Neural progenitor cell (in vitro differentiated cells): ENCODE data around the gene HNMT. TPM values are rescaled to one million over a fixed set of nuclear protein-coding genes. Genes with fewer than 3 reads are reported as not detected.

Source experiments
- DNase-seq: peaks from one replicate; pipeline ENCODE4 v3.0.0-alpha.2; 2016; ENCODE audit warnings: low spot score
- H2AFZ ChIP-seq: fragments of 200-600 bp; sonication (generic); replicated peaks from 2 replicates; pipeline ENCODE4 v1.6.1; 2016; ENCODE audit warnings: antibody characterized with exemption
- H3F3A ChIP-seq: fragments of 200-600 bp; sonication (generic); 2 replicates; pipeline ENCODE4 v1.6.1; 2016; ENCODE audit warnings: antibody characterized with exemption, low read depth
- H3K27ac ChIP-seq: fragments of 200-600 bp; sonication (generic); 2 replicates; pipeline ENCODE4 v1.5.1; 2016; ENCODE audit warnings: mild to moderate bottlenecking
- H3K27me3 ChIP-seq: fragments of 200-600 bp; sonication (generic); 2 replicates; pipeline ENCODE4 v1.6.1; 2016; ENCODE audit warnings: mild to moderate bottlenecking, moderate library complexity
- H3K36me3 ChIP-seq: fragments of 200-600 bp; sonication (generic); 2 replicates; pipeline ENCODE4 v1.5.1; 2016
- H3K4me1 ChIP-seq: fragments of 200-600 bp; sonication (generic); 2 replicates; pipeline ENCODE4 v1.6.1; 2016; ENCODE audit warnings: mixed run types
- H3K4me2 ChIP-seq: fragments of 200-600 bp; sonication (generic); 2 replicates; pipeline ENCODE4 v1.6.1; 2016
- H3K4me3 ChIP-seq: fragments of 200-600 bp; sonication (generic); 2 replicates; pipeline ENCODE4 v1.5.1; 2016
- H3K79me2 ChIP-seq: fragments of 200-600 bp; sonication (generic); 2 replicates; pipeline ENCODE4 v1.6.1; 2016; ENCODE audit warnings: low read depth
- H3K9ac ChIP-seq: fragments of 200-600 bp; sonication (generic); 2 replicates; pipeline ENCODE4 v1.6.1; 2016
- H3K9me3 ChIP-seq: fragments of 200-600 bp; sonication (generic); 2 replicates; pipeline ENCODE4 v1.5.1; 2016; ENCODE audit warnings: low read depth
- H4K20me1 ChIP-seq: fragments of 200-600 bp; sonication (generic); 2 replicates; pipeline ENCODE4 v1.6.1; 2016; ENCODE audit warnings: low read depth
- H3K27ac Mint-ChIP-seq: 3 replicates; pipeline ENCODE4 v1.8.0; 2021; ENCODE audit warnings: mixed read lengths
- H3K27me3 Mint-ChIP-seq: 2 replicates; pipeline ENCODE4 v1.8.0; 2022; ENCODE audit warnings: low read depth, mild to moderate bottlenecking, inconsistent platforms, moderate library complexity, mixed read lengths; ENCODE audit not compliant: insufficient read depth
- H3K36me3 Mint-ChIP-seq: 3 replicates; pipeline ENCODE4 v1.8.0; 2021; ENCODE audit warnings: mixed read lengths
- H3K4me1 Mint-ChIP-seq: 3 replicates; pipeline ENCODE4 v1.8.0; 2021; ENCODE audit warnings: mixed read lengths
- H3K4me3 Mint-ChIP-seq: 3 replicates; pipeline ENCODE4 v1.8.0; 2021; ENCODE audit warnings: mild to moderate bottlenecking, moderate library complexity, mixed read lengths
- H3K9me3 Mint-ChIP-seq: 3 replicates; pipeline ENCODE4 v1.8.0; 2020; ENCODE audit warnings: mixed read lengths
- CTCF ChIP-seq: fragments of 200-600 bp; sonication (generic); IDR thresholded peaks from 2 replicates; pipeline ENCODE4 v1.5.1; 2017; ENCODE audit warnings: antibody characterized with exemption, mild to moderate bottlenecking
- EZH2 ChIP-seq: fragments of 200-600 bp; sonication (generic); IDR thresholded peaks from 2 replicates; pipeline ENCODE4 v1.6.1; 2017; ENCODE audit warnings: antibody characterized with exemption, mild to moderate bottlenecking, moderate library complexity
- EZH2phosphoT487 ChIP-seq: fragments of 200-600 bp; sonication (generic); IDR thresholded peaks from 2 replicates; pipeline ENCODE4 v1.6.1; 2017; ENCODE audit warnings: antibody characterized with exemption
- total RNA-seq: library from RNA; depleted of rRNA; stranded (reverse); fragments of >200 nt; gene quantifications from 2 replicates; pipeline ENCODE4 v1.2.3, GENCODE V29; 2015; ENCODE audit warnings: low replicate concordance

Gene HNMT
- total RNA-seq, 1 donor from 2014 or later = 1.6 TPM

GRCh38 chr2:137951586-137951985 is 12.7 kb upstream of the HNMT start:
- Histone ChIP-seq H3K79me2 (no peaks in the 10 kb centered on the region), H4K20me1 (no peaks in the 10 kb centered on the region), H3K27ac (no peak overlapping the region), H3F3A (no peaks in the 10 kb centered on the region), H3K4me3 (no peak overlapping the region), H3K36me3 (no peaks in the 10 kb centered on the region), H3K4me2 (no peak overlapping the region), H3K27me3 (no peaks in the 10 kb centered on the region), H2AFZ (no peak overlapping the region), H3K4me1 (peaks cover 9% of the 10 kb centered on the region), H3K9me3 (no peaks in the 10 kb centered on the region), H3K9ac (no peak overlapping the region)
- Mint-ChIP-seq H3K4me3 (no peak overlapping the region), H3K4me1 (peaks cover 6% of the 10 kb centered on the region), H3K36me3 (no peaks in the 10 kb centered on the region), H3K9me3 (no peaks in the 10 kb centered on the region), H3K27ac (no peak overlapping the region), H3K27me3 (peaks cover 2% of the 10 kb centered on the region)
- no peak for DNase-seq
- no peak for TF ChIP-seq CTCF
- TF ChIP-seq EZH2phosphoT487 = no peak
- TF ChIP-seq EZH2 = no peak

- H3K4me1 ChIP-seq = peaks cover 9% of the 10 kb centered on the region
- DNase-seq = no peak
- Mint-ChIP-seq H3K36me3 (no peaks in the 10 kb centered on the region), H3K4me1 (peaks cover 5% of the 10 kb centered on the region), H3K9me3 (no peaks in the 10 kb centered on the region), H3K4me3 (no peak overlapping the region), H3K27me3 (peaks cover 2% of the 10 kb centered on the region), H3K27ac (no peak overlapping the region)
- H3K9ac ChIP-seq = no peak overlapping the region
- no peak overlapping the region for H3K4me2 ChIP-seq
- no peaks in the 10 kb centered on the region for H3K79me2 ChIP-seq
- TF ChIP-seq CTCF (no peak), EZH2phosphoT487 (no peak), EZH2 (no peak)
- no peaks in the 10 kb centered on the region for H3K9me3 ChIP-seq
- H3K27me3 ChIP-seq = no peaks in the 10 kb centered on the region
- H4K20me1 ChIP-seq = no peaks in the 10 kb centered on the region
- H2AFZ ChIP-seq = no peak overlapping the region
- no peaks in the 10 kb centered on the region for H3F3A ChIP-seq
- no peak overlapping the region for H3K4me3 ChIP-seq
- H3K27ac ChIP-seq = no peak overlapping the region
- H3K36me3 ChIP-seq = no peaks in the 10 kb centered on the region
Measured at GRCh38 chr2:137952586-137953129, 11.6 kb upstream of the HNMT start.

GRCh38 chr2:137955536-137955935 is 8.7 kb upstream of the HNMT start:
- no peak overlapping the region for H2AFZ ChIP-seq
- no peak overlapping the region for H3K4me2 ChIP-seq
- Mint-ChIP-seq H3K4me3 (no peak overlapping the region), H3K36me3 (no peaks in the 10 kb centered on the region), H3K9me3 (no peaks in the 10 kb centered on the region), H3K27me3 (no peaks in the 10 kb centered on the region), H3K4me1 (no peaks in the 10 kb centered on the region), H3K27ac (no peak overlapping the region)
- no peak overlapping the region for H3K9ac ChIP-seq
- no peaks in the 10 kb centered on the region for H4K20me1 ChIP-seq
- H3K27me3 ChIP-seq = no peaks in the 10 kb centered on the region
- TF ChIP-seq EZH2 (no peak), EZH2phosphoT487 (no peak), CTCF (no peak)
- no peaks in the 10 kb centered on the region for H3K9me3 ChIP-seq
- H3K4me3 ChIP-seq = no peak overlapping the region
- no peaks in the 10 kb centered on the region for H3K79me2 ChIP-seq
- no peaks in the 10 kb centered on the region for H3K36me3 ChIP-seq
- no peaks in the 10 kb centered on the region for H3F3A ChIP-seq
- no peak overlapping the region for H3K27ac ChIP-seq
- no peak for DNase-seq
- H3K4me1 ChIP-seq = peaks cover 9% of the 10 kb centered on the region
